Heart left ventricle (tissue), 16 donors: ENCODE data around the gene APLP1. TPM values are rescaled to one million over a fixed set of nuclear protein-coding genes. Genes with fewer than 3 reads are reported as not detected.
A peak's percentile ranks its signal among the peaks of the same experiment; 100 is the strongest.

ENCODE experiments used
- ATAC-seq, 4 donors: fragments of 200-7000 bp; cut with Tn5 transposase; one replicate each; pipeline ENCODE4 v1.9.1; 2020 to 2022; ENCODE audit warnings: moderate library complexity in 4 of 4, mild to moderate bottlenecking in 3 of 4, moderate number of reproducible peaks in 1 of 4
- DNase-seq, 5 donors: peaks; one replicate each; pipeline ENCODE4 v3.0.0-alpha.2; 2020
- H3K27ac ChIP-seq, 12 donors: fragments of 200-600 bp; sonication (generic) in 4 of 12; one replicate each; pipeline versions ENCODE4 v1.5.0 to v1.8.0; 2016 to 2022; ENCODE audit warnings: mild to moderate bottlenecking in 2 of 12
- H3K27me3 ChIP-seq, 9 donors: fragments of 200-600 bp; sonication (generic) in 2 of 9; one replicate each; pipeline versions ENCODE4 v1.5.1 to v1.8.0; 2016 to 2022; ENCODE audit warnings: mild to moderate bottlenecking in 3 of 9
- H3K36me3 ChIP-seq, 9 donors: fragments of 200-600 bp; sonication (generic) in 2 of 9; one replicate each; pipeline versions ENCODE4 v1.5.0 to v1.8.0; 2018 to 2022; ENCODE audit warnings: mild to moderate bottlenecking in 2 of 9
- H3K4me1 ChIP-seq, 12 donors: fragments of 200-600 bp; sonication (generic) in 4 of 12; one replicate each; pipeline versions ENCODE4 v1.5.0 to v1.8.0; 2016 to 2022; ENCODE audit warnings: mild to moderate bottlenecking in 3 of 12
- H3K4me3 ChIP-seq, 12 donors: fragments of 200-600 bp; sonication (generic) in 4 of 12; one replicate each; pipeline versions ENCODE4 v1.5.0 to v1.8.0; 2017 to 2022; ENCODE audit warnings: mild to moderate bottlenecking in 9 of 12, moderate library complexity in 4 of 12
- H3K9me3 ChIP-seq, 12 donors: fragments of 200-600 bp; sonication (generic) in 4 of 12; one replicate each; pipeline versions ENCODE4 v1.5.0 to v1.8.0; 2016 to 2022; ENCODE audit warnings: mild to moderate bottlenecking in 1 of 12
- CTCF ChIP-seq, 12 donors: fragments of 200-600 bp; sonication (generic) in 4 of 12; IDR thresholded peaks; one replicate each; pipeline versions ENCODE4 v1.5.0 to v1.8.0; 2018 to 2022; ENCODE audit warnings: antibody characterized with exemption in 12 of 12, mild to moderate bottlenecking in 5 of 12
- POLR2A ChIP-seq, 2 donors: fragments of 450-650 bp; IDR thresholded peaks; one replicate each; pipeline ENCODE4 v1.6.1; 2017; ENCODE audit warnings: antibody characterized with exemption in 2 of 2, mild to moderate bottlenecking in 2 of 2, moderate library complexity in 2 of 2
- whole genome bisulfite sequencing, 4 donors: extraction: QIAGEN DNeasy Blood & Tissue Kit in 2 of 4; methylation state at CpG; one replicate each; pipeline versions ENCODE4 v1.1.5 to v1.1.7; 2013 to 2018; 5-methylcytosine and 5-hydroxymethylcytosine counted together
- intact Hi-C, 10 donors: fragments of 100-400 bp; cut with DNase I; formaldehyde crosslinking; loops; one replicate each; pipeline versions ENCODE4 v1.11.1 to v1.14.2; 2022
- polyA plus RNA-seq, 2 donors: library from polyadenylated mRNA; stranded (reverse); fragments of 200-250 nt; gene quantifications; one replicate each; pipeline ENCODE4 v1.2.3, GENCODE V29; 2013
- total RNA-seq, 9 donors: library from RNA; depleted of rRNA in 2 of 9; stranded (reverse); fragments of >200 nt in 2 of 9; fragmentation: NEBNext Ultra II Directional in 3 of 9; extraction: Animal tissue kit (Norgen Biotek cat#: 25700) in 3 of 9; gene quantifications; one replicate each; pipeline versions ENCODE4 v1.1.0 to v1.2.4, GENCODE V29; 2016 to 2023
- donor health status: ischemic (EF 13 %, LVEDD 7.1; RV severe dilation, severe dysfunction).
- donor health status: healthy with polysubstance abuse.
- donor health status: DM: no; HTN: yes; CAD: no.
- donor health status: DM: no; HTN: no; CAD: no.
- donor health status: ischemic (EF 25% LVEDD 6.9; RV normal size, moderate dysfunction).
- donor health status: ischemic (EF 25% LVEDD 5.7; RV mildly dilated, moderate dysfunction).
- donor health status: healthy.
- donor health status: DM: yes; HTN: yes; CAD: no.
- donor health status: ischemic (EF 35%, LVEDD 5.7; RV mildly dilated, moderate dysfunction).
- donor health status: nonischemic (EF 11% LVEDD 7.7; RV severe dilation, severe dysfunction).
- donor health status: DM: yes; HTN: yes; CAD: no.
- donor health status: PGD.
- donor health status: ischemic (EF 29% LVEDD 5.4; RV normal size, mild dysfunction).
- donor health status: nonischemic (EF 23%, LVEDD 6.1; RV moderate dilation, normal function).

Gene APLP1
- total and polyA plus RNA-seq, 11 donors, result 2.1 to 44.3 (median 24.9) TPM

- no peaks in the 10 kb centered on the region for H3K9me3 ChIP-seq
- no peaks in the 10 kb centered on the region for H3K27me3 ChIP-seq
- TF ChIP-seq POLR2A (IDR thresholded peaks at IDR 0.05), result no peak
- TF ChIP-seq CTCF (IDR thresholded peaks at IDR 0.05), result peak; percentile 33 to 72 (median 60)
- H3K4me3 ChIP-seq, result no peak overlapping the region
- WGBS, 4 donors, result 21 to 28% (median 25%) methylated on average over 8 of the region's 8 CpGs
- peak in 2 of 4 donors; percentile 40 to 44 for ATAC-seq
- no peak overlapping the region for H3K27ac ChIP-seq
- intact Hi-C loops, result loop anchor here (1.0 to 10.0 kb wide), 5 partner anchors 49 to 107 kb away; partner anchors contain the start of gene ARHGAP33 (in 1 of the 10)
- H3K36me3 ChIP-seq, result peaks cover 0 to 6% (median 0%) of the 10 kb centered on the region in 9 donors
- peak in 1 of 5 donors; percentile 39 for DNase-seq
- peaks cover 0 to 8% (median 0%) of the 10 kb centered on the region in 12 donors for H3K4me1 ChIP-seq
Observed at GRCh38 chr19:35882114-35882832, 13.9 kb downstream of the APLP1 start.

- H3K36me3 ChIP-seq, result peaks cover 0 to 22% (median 13%) of the 10 kb centered on the region in 9 donors
- no peak overlapping the region for H3K27ac ChIP-seq
- ATAC-seq, result no peak
- H3K4me3 ChIP-seq, result no peak overlapping the region
- TF ChIP-seq POLR2A (IDR thresholded peaks at IDR 0.05), result no peak
- no peak for TF ChIP-seq CTCF (IDR thresholded peaks at IDR 0.05)
- WGBS, 4 donors, result 64 to 83% (median 70%) methylated on average over 2 of the region's 2 CpGs
- intact Hi-C loops, result loop anchor here in 6 of 10 donors (2.0 to 10.0 kb wide), 3 partner anchors 47 to 109 kb away; partner anchors contain the start of gene ARHGAP33 (in 1 of the 6)
- DNase-seq, result no peak
- peaks cover 0 to 8% (median 0%) of the 10 kb centered on the region in 12 donors for H3K4me1 ChIP-seq
- no peaks in the 10 kb centered on the region for H3K27me3 ChIP-seq
- no peaks in the 10 kb centered on the region for H3K9me3 ChIP-seq
Observed at GRCh38 chr19:35883882-35884281, 15.5 kb downstream of the APLP1 start.

- intact Hi-C loops, result loop anchor here in 1 of 10 donors (10.0 kb wide), 1 partner anchor 110 kb away; the partner anchor contains the start of gene ARHGAP33
- no peaks in the 10 kb centered on the region for H3K4me1 ChIP-seq
- ATAC-seq (no peak), DNase-seq (no peak)
- TF ChIP-seq POLR2A (IDR thresholded peaks at IDR 0.05) (no peak), CTCF (IDR thresholded peaks at IDR 0.05) (no peak)
- no peak overlapping the region for H3K27ac ChIP-seq
- no peaks in the 10 kb centered on the region for H3K27me3 ChIP-seq
- no peak overlapping the region for H3K4me3 ChIP-seq
- no peaks in the 10 kb centered on the region for H3K9me3 ChIP-seq
- H3K36me3 ChIP-seq, result peaks cover 0 to 36% (median 24%) of the 10 kb centered on the region in 9 donors
- 88 to 95% (median 92%) methylated on average over 6 of the region's 6 CpGs for WGBS, 4 donors
Observed at GRCh38 chr19:35885225-35885738, 16.9 kb downstream of the APLP1 start.

DNA sequence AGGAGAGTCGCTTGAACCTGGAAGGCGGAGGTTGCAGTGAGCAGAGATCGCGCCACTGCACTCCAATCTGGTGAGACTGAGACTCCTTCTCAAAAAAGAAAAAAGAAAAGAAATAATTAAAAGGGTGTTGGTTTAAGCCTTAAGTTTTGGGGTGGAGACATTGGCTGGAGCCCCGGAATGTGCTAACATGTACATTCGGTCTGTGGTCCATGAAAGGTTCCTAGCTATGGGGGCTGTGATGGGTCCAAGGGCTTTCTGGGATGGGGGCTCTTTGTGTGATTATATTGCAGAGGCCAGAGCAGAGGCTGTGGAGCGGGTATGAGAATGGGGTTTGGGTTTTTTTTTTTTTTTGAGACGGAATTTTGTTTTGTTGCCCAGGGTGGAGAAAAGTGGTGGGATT, 17.5 kb downstream of the APLP1 start:
- H3K27me3 ChIP-seq, result no peaks in the 10 kb centered on the region
- TF ChIP-seq POLR2A (IDR thresholded peaks at IDR 0.05), result no peak

More for the DNA sequence above, 17.5 kb downstream of the APLP1 start:
- WGBS, 4 donors, result 93 to 96% (median 96%) methylated on average over 7 to 8 of the region's 8 CpGs
- ATAC-seq, result no peak
- intact Hi-C loops, result loop anchor here in 1 of 10 donors (10.0 kb wide), 1 partner anchor 111 kb away; the partner anchor contains the start of gene ARHGAP33
- no peak for DNase-seq
- H3K27ac ChIP-seq, result no peak overlapping the region
- no peaks in the 10 kb centered on the region for H3K4me1 ChIP-seq
- H3K4me3 ChIP-seq, result no peak overlapping the region
- no peaks in the 10 kb centered on the region for H3K9me3 ChIP-seq
- peaks cover 0 to 42% (median 25%) of the 10 kb centered on the region in 9 donors for H3K36me3 ChIP-seq
